ENCODE data around the gene AMN. TPM values are rescaled to one million over a fixed set of nuclear protein-coding genes. Genes with fewer than 3 reads are reported as not detected.

Gene AMN
- total RNA-seq, 3 donors from 2014 or later = 128 to 486 (median 198) TPM

- Histone ChIP-seq H3K36me3 (ENCODE audit: low read depth) (peaks cover 8% of the 10 kb centered on the region), H3K4me1 (ENCODE audit: low read depth) (no peaks in the 10 kb centered on the region), H3K9me3 (no peaks in the 10 kb centered on the region), H3K4me3 (no peak overlapping the region)
- intact Hi-C loops (cut with DNase I, micrococcal nuclease) = no loop called here
- ATAC-seq = no peak
- DNase-seq = no peak
- TF ChIP-seq CTCF (IDR thresholded peaks at IDR 0.05) = no peak
These were observed 43.6 kb downstream of the AMN start for GRCh38 chr14:102965971-102966655.

- peaks cover 8% of the 10 kb centered on the region for H3K36me3 ChIP-seq (ENCODE audit: low read depth)
- no peak for ATAC-seq
These were observed 44.4 kb downstream of the AMN start for GRCh38 chr14:102966681-102967505.

GRCh38 chr14:102967506-102967795 lies 45.0 kb downstream of the AMN start:
- H3K4me1 ChIP-seq (ENCODE audit: low read depth) = no peaks in the 10 kb centered on the region
- ATAC-seq (no peak), DNase-seq (no peak)
- H3K36me3 ChIP-seq (ENCODE audit: low read depth) = peaks cover 8% of the 10 kb centered on the region
- H3K9me3 ChIP-seq = no peaks in the 10 kb centered on the region
- TF ChIP-seq CTCF (IDR thresholded peaks at IDR 0.05) = no peak
- intact Hi-C loops (cut with DNase I, micrococcal nuclease) = no loop called here
- no peak overlapping the region for H3K4me3 ChIP-seq

More at GRCh38 chr14:102966681-102967505, 44.4 kb downstream of the AMN start:
- TF ChIP-seq CTCF (IDR thresholded peaks at IDR 0.05) = no peak
- no peak for DNase-seq
- Histone ChIP-seq H3K4me1 (ENCODE audit: low read depth) (no peaks in the 10 kb centered on the region), H3K4me3 (no peak overlapping the region), H3K9me3 (no peaks in the 10 kb centered on the region)
- intact Hi-C loops (cut with DNase I, micrococcal nuclease) = no loop called here

GRCh38 chr14:102968306-102968705 lies 45.8 kb downstream of the AMN start:
- H3K9me3 ChIP-seq = no peaks in the 10 kb centered on the region
- TF ChIP-seq CTCF (IDR thresholded peaks at IDR 0.05) = no peak
- H3K36me3 ChIP-seq (ENCODE audit: low read depth) = peaks cover 8% of the 10 kb centered on the region
- DNase-seq = no peak
- ATAC-seq = no peak
- intact Hi-C loops (cut with DNase I, micrococcal nuclease) = no loop called here
- H3K4me3 ChIP-seq = no peak overlapping the region
- H3K4me1 ChIP-seq (ENCODE audit: low read depth) = no peaks in the 10 kb centered on the region

GRCh38 chr14:102969060-102969791 lies 46.8 kb downstream of the AMN start:
- intact Hi-C loops (cut with DNase I, micrococcal nuclease) = no loop called here
- Histone ChIP-seq H3K9me3 (no peaks in the 10 kb centered on the region), H3K4me3 (no peak overlapping the region), H3K36me3 (ENCODE audit: low read depth) (peaks cover 8% of the 10 kb centered on the region), H3K4me1 (ENCODE audit: low read depth) (no peaks in the 10 kb centered on the region)
- TF ChIP-seq CTCF (IDR thresholded peaks at IDR 0.05) = no peak
- ATAC-seq (no peak), DNase-seq (no peak)
